Left renal cortex interstitium (tissue), 4 donors: Measurements from ENCODE around the gene RBM34. TPM values are rescaled to one million over a fixed set of nuclear protein-coding genes. Genes with fewer than 3 reads are reported as not detected.
"Not testable (repeated sequence)": the region's sequence is repeated elsewhere in the genome, so short reads cannot be mapped to it uniquely, and the experiment has no call there.

Experiments
- DNase-seq, 4 donors: peaks; one replicate each; pipeline ENCODE4 v3.0.0-alpha.2; 2013; ENCODE audit warnings: low read depth in 4 of 4, low spot score in 2 of 4, missing footprints in 1 of 4
- polyA plus RNA-seq, 4 donors: library from polyadenylated mRNA; unstranded; fragments of 120-200 nt; gene quantifications; one replicate each; pipeline ENCODE4 v1.2.1, GENCODE V29; 2013; ENCODE audit not compliant: insufficient read length in 4 of 4

The RBM34 gene
- polyA plus RNA-seq, 4 donors, result 63.6 to 77.0 (median 73.6) TPM

GRCh38 chr1:235093696-235094592 is 67.1 kb downstream of the RBM34 start:
- DNase-seq, result no peak

GRCh38 chr1:235093013-235093695 is 67.9 kb downstream of the RBM34 start:
- no peak for DNase-seq

GRCh38 chr1:235092415-235092814 is 68.6 kb downstream of the RBM34 start:
- DNase-seq, result not testable (repeated sequence)

- DNase-seq, result not testable (repeated sequence)
These were observed 69.0 kb downstream of the RBM34 start for GRCh38 chr1:235092045-235092406.

- not testable (repeated sequence) for DNase-seq
These were observed 69.6 kb downstream of the RBM34 start for GRCh38 chr1:235091319-235092044.

- no peak for DNase-seq
These were observed 70.5 kb downstream of the RBM34 start for GRCh38 chr1:235090406-235091069.

- no peak for DNase-seq
These were observed 72.1 kb downstream of the RBM34 start for GRCh38 chr1:235088907-235089306.

GRCh38 chr1:235088430-235088829 is 72.6 kb downstream of the RBM34 start:
- no peak for DNase-seq

- no peak for DNase-seq
These were observed 73.1 kb downstream of the RBM34 start for GRCh38 chr1:235087906-235088305.

GRCh38 chr1:235085411-235086117 is 75.5 kb downstream of the RBM34 start:
- DNase-seq, result not testable (repeated sequence)

Other genes with a start within 250 kb of the RBM34 start
- 100 to 1,000 TPM; 173 to 225 (median 207) TPM for gene TOMM20, start 32.4 kb downstream of the RBM34 start, polyA plus RNA-seq
- gene ARID4B, start 166.9 kb upstream of the RBM34 start, polyA plus RNA-seq, result 10 to 100 TPM; 44.0 to 59.6 (median 49.4) TPM
- 10 to 100 TPM; 47.7 to 61.1 (median 57.2) TPM for gene GGPS1, start 167.3 kb upstream of the RBM34 start, polyA plus RNA-seq
- gene TBCE, start 206.2 kb upstream of the RBM34 start, polyA plus RNA-seq, result 10 to 100 TPM; 47.6 to 60.3 (median 52.3) TPM